Measurements from ENCODE around the gene ANGPTL2. TPM values are rescaled to one million over a fixed set of nuclear protein-coding genes. Genes with fewer than 3 reads are reported as not detected.

The ANGPTL2 gene
- total RNA-seq, 4 donors from 2014 or later = 29.5 to 57.0 (median 41.3) TPM

- H3K4me3 ChIP-seq = no peak overlapping the region
- no peak for DNase-seq (ENCODE audit: extremely low spot score)
- no peak for TF ChIP-seq POLR2A (IDR thresholded peaks at IDR 0.05; ENCODE audit: low read depth)
- TF ChIP-seq EP300 (IDR thresholded peaks at IDR 0.05) = no peak
- no peak for TF ChIP-seq CTCF (IDR thresholded peaks at IDR 0.05)
- no peak for TF ChIP-seq POLR2AphosphoS5 (IDR thresholded peaks at IDR 0.05)
- intact Hi-C loops (cut with DNase I) = no loop called here
- H3K36me3 ChIP-seq = peaks cover 8 to 47% (median 36%) of the 10 kb centered on the region in 4 donors
- no peaks in the 10 kb centered on the region for H3K27me3 ChIP-seq
- no peaks in the 10 kb centered on the region for H3K9me3 ChIP-seq
- peaks cover 16 to 32% (median 22%) of the 10 kb centered on the region in 4 donors for H3K4me1 ChIP-seq
- WGBS = 96% methylated on average over 6 of the region's 6 CpGs
- H3K27ac ChIP-seq (replicated peaks in 1 of 4) = no peak overlapping the region
Measured at GRCh38 chr9:127087411-127087810, 35.0 kb downstream of the ANGPTL2 start.

GRCh38 chr9:127086771-127087170, 35.7 kb downstream of the ANGPTL2 start:
- no peak overlapping the region for H3K27ac ChIP-seq (replicated peaks in 1 of 4)
- no peaks in the 10 kb centered on the region for H3K9me3 ChIP-seq
- intact Hi-C loops (cut with DNase I) = no loop called here
- H3K36me3 ChIP-seq = peaks cover 3 to 41% (median 29%) of the 10 kb centered on the region in 4 donors
- TF ChIP-seq CTCF (IDR thresholded peaks at IDR 0.05) (no peak), POLR2AphosphoS5 (IDR thresholded peaks at IDR 0.05) (no peak), EP300 (IDR thresholded peaks at IDR 0.05) (no peak)
- H3K4me3 ChIP-seq = no peak overlapping the region
- H3K27me3 ChIP-seq = no peaks in the 10 kb centered on the region
- 95% methylated on average over 4 of the region's 4 CpGs for WGBS
- H3K4me1 ChIP-seq = peaks cover 16 to 32% (median 22%) of the 10 kb centered on the region in 4 donors
- DNase-seq (ENCODE audit: extremely low spot score) = no peak

- Histone ChIP-seq H3K27me3 (no peaks in the 10 kb centered on the region), H3K36me3 (peaks cover 0 to 29% (median 19%) of the 10 kb centered on the region in 4 donors), H3K4me3 (no peak overlapping the region), H3K9me3 (no peaks in the 10 kb centered on the region), H3K4me1 (peaks cover 14 to 27% (median 16%) of the 10 kb centered on the region in 4 donors), H3K27ac (replicated peaks in 1 of 4) (no peak overlapping the region)
- no peak for DNase-seq (ENCODE audit: extremely low spot score)
- 100% methylated on average over 2 of the region's 2 CpGs for WGBS
- intact Hi-C loops (cut with DNase I) = no loop called here
- no peak for TF ChIP-seq EP300 (IDR thresholded peaks at IDR 0.05)
Measured at GRCh38 chr9:127085186-127085585, 37.2 kb downstream of the ANGPTL2 start.

- DNase-seq (ENCODE audit: extremely low spot score) = no peak
- Histone ChIP-seq H3K27me3 (no peaks in the 10 kb centered on the region), H3K9me3 (no peaks in the 10 kb centered on the region), H3K4me3 (no peak overlapping the region), H3K4me1 (peaks cover 5 to 19% (median 9%) of the 10 kb centered on the region in 4 donors), H3K27ac (replicated peaks in 1 of 4) (no peak overlapping the region), H3K36me3 (peaks cover 0 to 25% (median 18%) of the 10 kb centered on the region in 4 donors)
- 95% methylated on average over 11 of the region's 12 CpGs for WGBS
- TF ChIP-seq POLR2AphosphoS5 (IDR thresholded peaks at IDR 0.05) (no peak), POLR2A (IDR thresholded peaks at IDR 0.05; ENCODE audit: low read depth) (no peak), EP300 (IDR thresholded peaks at IDR 0.05) (no peak), CTCF (IDR thresholded peaks at IDR 0.05) (no peak)
- intact Hi-C loops (cut with DNase I) = no loop called here
Measured at GRCh38 chr9:127084076-127085039, 38.1 kb downstream of the ANGPTL2 start.

- 77% methylated on average over 3 of the region's 5 CpGs for WGBS
- DNase-seq (ENCODE audit: extremely low spot score) = no peak
- H3K4me1 ChIP-seq = peaks cover 0 to 12% (median 5%) of the 10 kb centered on the region in 4 donors
- H3K4me3 ChIP-seq = no peak overlapping the region
- TF ChIP-seq POLR2A (IDR thresholded peaks at IDR 0.05; ENCODE audit: low read depth) = no peak
- no peak for TF ChIP-seq CTCF (IDR thresholded peaks at IDR 0.05)
- no peak for TF ChIP-seq EP300 (IDR thresholded peaks at IDR 0.05)
- TF ChIP-seq POLR2AphosphoS5 (IDR thresholded peaks at IDR 0.05) = no peak
- H3K27ac ChIP-seq (replicated peaks in 1 of 4) = no peak overlapping the region
- intact Hi-C loops (cut with DNase I) = no loop called here
- peaks cover 0 to 17% (median 10%) of the 10 kb centered on the region in 4 donors for H3K36me3 ChIP-seq
- no peaks in the 10 kb centered on the region for H3K9me3 ChIP-seq
- no peaks in the 10 kb centered on the region for H3K27me3 ChIP-seq
Measured at GRCh38 chr9:127083138-127083980, 39.1 kb downstream of the ANGPTL2 start.

Measured in esophagus muscularis mucosa (tissue), 4 donors.